SK-N-SH (cell line): ENCODE results near the gene NOTCH1. TPM values are rescaled to one million over a fixed set of nuclear protein-coding genes. Genes with fewer than 3 reads are reported as not detected.

Source experiments
- CTCF ChIA-PET: fragments of 300-600, 350-600 bp; formaldehyde crosslinking; extraction: SDS; loops from one replicate; lab custom pipeline; 2021; lab: Yijun Ruan, JAX
- POLR2A ChIA-PET: fragments of 350-600 bp; sonication (Branson Sonifier 250); formaldehyde crosslinking; extraction: SDS; loops from one replicate; lab custom pipeline; 2020; ENCODE audit warnings: antibody characterized with exemption, inconsistent platforms; lab: Yijun Ruan, JAX
- DNase-seq: peaks from one replicate; pipeline ENCODE4 v3.0.0; 2012
- H2AFZ ChIP-seq: fragments of 200-600 bp; sonication (generic); 2 replicates; pipeline ENCODE4 v1.8.1; 2016; ENCODE audit warnings: antibody characterized with exemption, mild to moderate bottlenecking, low read depth
- H3F3A ChIP-seq: fragments of 200-600 bp; sonication (generic); replicated peaks from 2 replicates; pipeline ENCODE3; 2016; ENCODE audit warnings: antibody characterized with exemption, mild to moderate bottlenecking; ENCODE audit not compliant: insufficient read depth
- H3K27ac ChIP-seq, 2 experiments: fragments of 200-500 bp in 1 of 2; fragments of 200-600 bp in 1 of 2; sonication (Bioruptor generic) in 1 of 2; sonication (generic), shearing (Covaris generic) in 1 of 2; 2 replicates each; pipeline versions ENCODE4 v1.5.1 to v1.6.1; 2014 to 2016; ENCODE audit warnings: low read depth in 2 of 2, inconsistent platforms in 1 of 2, low read length in 1 of 2, mild to moderate bottlenecking in 1 of 2, mixed read lengths in 1 of 2
- H3K27me3 ChIP-seq: fragments of 200-600 bp; sonication (generic), shearing (Covaris generic); 2 replicates; pipeline ENCODE4 v1.6.1; 2016; ENCODE audit warnings: mixed run types; ENCODE audit not compliant: insufficient read depth
- H3K36me3 ChIP-seq, 2 experiments: fragments of 200-500 bp in 1 of 2; fragments of 200-600 bp in 1 of 2; sonication (Bioruptor generic) in 1 of 2; sonication (generic) in 1 of 2; replicated peaks in 1 of 2; 2 replicates each; pipeline versions ENCODE3 to v1.5.1; 2014 to 2016; ENCODE audit warnings: low read length in 1 of 2, mild to moderate bottlenecking in 1 of 2; ENCODE audit not compliant: insufficient read depth in 2 of 2, control insufficient read depth in 1 of 2
- H3K4me1 ChIP-seq, 2 experiments: fragments of 200-500 bp in 1 of 2; fragments of 200-600 bp in 1 of 2; sonication (Bioruptor generic) in 1 of 2; sonication (generic), shearing (Covaris generic) in 1 of 2; 2 replicates each; pipeline versions ENCODE4 v1.5.1 to v1.6.1; 2014 to 2016; ENCODE audit warnings: low read depth in 1 of 2, low read length in 1 of 2, mixed run types in 1 of 2; ENCODE audit not compliant: insufficient read depth in 2 of 2, control insufficient read depth in 1 of 2
- H3K4me2 ChIP-seq: fragments of 200-600 bp; sonication (generic), shearing (Covaris generic); 2 replicates; pipeline ENCODE4 v1.6.1; 2017; ENCODE audit warnings: mixed run types
- H3K4me3 ChIP-seq, 2 experiments: fragments of 200-500 bp in 1 of 2; fragments of 200-600 bp in 1 of 2; sonication (Bioruptor generic) in 1 of 2; sonication (generic), shearing (Covaris generic) in 1 of 2; 2 replicates each; pipeline versions ENCODE4 v1.5.1 to v1.8.1; 2014 to 2016; ENCODE audit warnings: low read depth in 2 of 2, inconsistent platforms in 1 of 2, low read length in 1 of 2, mild to moderate bottlenecking in 1 of 2, mixed read lengths in 1 of 2, moderate library complexity in 1 of 2
- H3K79me2 ChIP-seq: fragments of 200-600 bp; sonication (generic); 2 replicates; pipeline ENCODE4 v1.8.1; 2017; ENCODE audit warnings: mild to moderate bottlenecking; ENCODE audit not compliant: insufficient read depth
- H3K9ac ChIP-seq: fragments of 200-600 bp; sonication (generic); 2 replicates; pipeline ENCODE4 v1.6.1; 2017; ENCODE audit warnings: mixed run types
- H3K9me2 ChIP-seq: fragments of 200-600 bp; sonication (generic); 2 replicates; pipeline ENCODE4 v1.6.1; 2017; ENCODE audit warnings: mixed run types
- H3K9me3 ChIP-seq: fragments of 200-600 bp; sonication (generic); 2 replicates; pipeline ENCODE4 v1.6.1; 2017; ENCODE audit warnings: mixed run types, mild to moderate bottlenecking, moderate library complexity
- H4K20me1 ChIP-seq: fragments of 200-600 bp; sonication (generic); 2 replicates; pipeline ENCODE4 v1.6.1; 2017; ENCODE audit warnings: mild to moderate bottlenecking, mixed run types; ENCODE audit not compliant: insufficient read depth
- CHD2 ChIP-seq: fragments of 150-350 bp; IDR thresholded peaks from 2 replicates; pipeline ENCODE4 v1.6.1; 2018; ENCODE audit warnings: low read length; ENCODE audit not compliant: partially characterized antibody
- ELF1 ChIP-seq: IDR thresholded peaks from 2 replicates; pipeline ENCODE4 v1.4.0; 2012
- EP300 ChIP-seq, 2 experiments: IDR thresholded peaks; 2 replicates each; pipeline versions ENCODE4 v1.4.0 to v1.6.1; 2012; ENCODE audit warnings: borderline replicate concordance in 1 of 2, low read depth in 1 of 2, low read length in 1 of 2
- EZH2phosphoT487 ChIP-seq: fragments of 200-600 bp; sonication (generic); IDR thresholded peaks from 2 replicates; pipeline ENCODE4 v1.6.1; 2017; ENCODE audit warnings: low read depth, mixed run types, mild to moderate bottlenecking, antibody characterized with exemption, moderate library complexity, borderline replicate concordance
- GATA2 ChIP-seq: sonication (generic); formaldehyde crosslinking; IDR thresholded peaks from 2 replicates; pipeline ENCODE4 v1.5.0; 2020; ENCODE audit warnings: mild to moderate bottlenecking, missing genetic modification reagents
- JUND ChIP-seq: IDR thresholded peaks from 2 replicates; pipeline ENCODE4 v1.4.0; 2012
- MEF2A ChIP-seq: IDR thresholded peaks from 2 replicates; pipeline ENCODE4 v1.4.0; 2012; ENCODE audit warnings: low read depth, borderline replicate concordance
- NFIC ChIP-seq: IDR thresholded peaks from 2 replicates; pipeline ENCODE4 v1.4.0; 2012; ENCODE audit warnings: borderline replicate concordance
- NRF1 ChIP-seq: IDR thresholded peaks from 2 replicates; pipeline ENCODE4 v1.6.1; 2012; ENCODE audit warnings: low read depth, mild to moderate bottlenecking, low read length
- RCOR1 ChIP-seq: fragments of 150-350 bp; IDR thresholded peaks from 2 replicates; pipeline ENCODE4 v1.6.1; 2017; ENCODE audit warnings: antibody characterized with exemption, low read length
- REST ChIP-seq: IDR thresholded peaks from 2 replicates; pipeline ENCODE4 v1.6.1; 2012; ENCODE audit warnings: mild to moderate bottlenecking, low read depth, low read length, moderate library complexity
- RXRA ChIP-seq: IDR thresholded peaks from 2 replicates; pipeline ENCODE4 v1.4.0; 2012; ENCODE audit warnings: low read depth, mild to moderate bottlenecking, borderline replicate concordance
- SIN3A ChIP-seq: IDR thresholded peaks from 2 replicates; pipeline ENCODE4 v1.6.1; 2012; ENCODE audit warnings: low read depth, mild to moderate bottlenecking, low read length, moderate library complexity, borderline replicate concordance
- TAF1 ChIP-seq: IDR thresholded peaks from 2 replicates; pipeline ENCODE4 v1.6.1; 2012; ENCODE audit warnings: low read depth, mild to moderate bottlenecking, low read length, moderate library complexity, borderline replicate concordance
- TCF12 ChIP-seq: IDR thresholded peaks from 2 replicates; pipeline ENCODE4 v1.4.0; 2012
- TEAD4 ChIP-seq: IDR thresholded peaks from 2 replicates; pipeline ENCODE4 v1.4.0; 2012; ENCODE audit warnings: mild to moderate bottlenecking, borderline replicate concordance; ENCODE audit not compliant: insufficient read depth
- WGBS: methylation state at CpG from one replicate; pipeline ENCODE4 v1.1.6; 2017; ENCODE audit warnings: low lambda C conversion rate; 5-methylcytosine and 5-hydroxymethylcytosine counted together
- polyA plus RNA-seq, 3 experiments: library from polyadenylated mRNA; depleted of rRNA; stranded (reverse); fragments of >200 nt; gene quantifications; 2 replicates each; pipeline ENCODE4 v1.2.3, GENCODE V29; 2012

The NOTCH1 gene
- polyA plus RNA-seq, 1 of the 3 experiments (the other 2 are of a cell fraction): 6.6 TPM

- H3K4me2 ChIP-seq: no peak overlapping the region
- ChIA-PET POLR2A (no interaction called here), CTCF (no interaction called here)
- H3K79me2 ChIP-seq: no peaks in the 10 kb centered on the region; the same call in 1 of the 2 replicates
- H3K9me3 ChIP-seq: no peaks in the 10 kb centered on the region
- 84% methylated on average over 7 of the region's 18 CpGs for WGBS
- H3K9ac ChIP-seq: no peak overlapping the region
- no peaks in the 10 kb centered on the region for H3K27me3 ChIP-seq
- no peak overlapping the region for H2AFZ ChIP-seq
- TF ChIP-seq EZH2phosphoT487: no peak
- no peak for TF ChIP-seq GATA2 (CRISPR knock-in tag)
- H3K4me3 ChIP-seq: no peak overlapping the region
- H3K9me2 ChIP-seq: no peaks in the 10 kb centered on the region
- DNase-seq: no peak
- peaks cover 0 to 2% of the 10 kb centered on the region in 2 experiments; a peak in 1 of 4 replicates for H3K4me1 ChIP-seq
- peaks cover 0 to 2% of the 10 kb centered on the region in 2 experiments for H3K36me3 ChIP-seq
- no peaks in the 10 kb centered on the region for H3F3A ChIP-seq
- no peak overlapping the region for H3K27ac ChIP-seq
- H4K20me1 ChIP-seq: peaks cover 86% of the 10 kb centered on the region
Measured at GRCh38 chr9:136534366-136534765, 11.5 kb downstream of the NOTCH1 start.

GRCh38 chr9:136533775-136534157, 12.1 kb downstream of the NOTCH1 start:
- Histone ChIP-seq H3K4me3 (no peak overlapping the region), H3K27ac (no peak overlapping the region), H3K4me2 (no peak overlapping the region), H3K27me3 (no peaks in the 10 kb centered on the region), H3F3A (no peaks in the 10 kb centered on the region), H3K79me2 (no peaks in the 10 kb centered on the region), H3K36me3 (peaks cover 0 to 2% of the 10 kb centered on the region in 2 experiments), H3K9me3 (no peaks in the 10 kb centered on the region), H3K9ac (no peak overlapping the region), H2AFZ (no peak overlapping the region), H3K4me1 (peaks cover 0 to 2% of the 10 kb centered on the region in 2 experiments; a peak in 1 of 4 replicates), H3K9me2 (no peaks in the 10 kb centered on the region), H4K20me1 (peaks cover 86% of the 10 kb centered on the region)
- POLR2A ChIA-PET: no interaction called here
- DNase-seq: no peak
- CTCF ChIA-PET: interaction anchor here (0.9 to 1.9 kb wide), 4 partner anchors 18 to 153 kb away, joined by 3 to 9 read pairs (median 4); no protein-coding TSS in a partner anchor
- no peak for TF ChIP-seq TCF12
- TF ChIP-seq CHD2: no peak
- TF ChIP-seq EP300 (IDR thresholded peaks at IDR 0.05; ENCODE audit: borderline replicate concordance in 1 of 2, low read depth in 1 of 2, low read length in 1 of 2): no peak
- TF ChIP-seq MEF2A: no peak
- TF ChIP-seq SIN3A: no peak
- no peak for TF ChIP-seq JUND
- no peak for TF ChIP-seq NFIC
- TF ChIP-seq NRF1: no peak
- TF ChIP-seq RCOR1: no peak
- TF ChIP-seq TEAD4: no peak
- no peak for TF ChIP-seq REST
- TF ChIP-seq ELF1: no peak
- TF ChIP-seq TAF1: no peak
- no peak for TF ChIP-seq EZH2phosphoT487
- no peak for TF ChIP-seq RXRA
- 91% methylated on average over 9 of the region's 22 CpGs for WGBS
